Fibroblast of mammary gland (primary cell): ENCODE measurements around the gene RASSF4.

Source experiments
- DNase-seq: peaks from one replicate; pipeline ENCODE4 v3.0.0-alpha.2; 2010; ENCODE audit warnings: low read depth
- H3K4me3 ChIP-seq: 2 replicates; pipeline ENCODE4 v1.5.1; 2011; ENCODE audit warnings: low read depth, mild to moderate bottlenecking, low read length, moderate library complexity; ENCODE audit not compliant: control insufficient read depth
- TF ChIP-seq, protein P1 (sequence below): conservative IDR thresholded peaks from 2 replicates; pipeline ENCODE4 v1.5.1; 2011; ENCODE audit warnings: low read depth, low read length, inconsistent platforms; ENCODE audit not compliant: control insufficient read depth, insufficient read depth

RASSF4 gene

GRCh38 chr10:44922796-44923545, 36.6 kb upstream of the RASSF4 start:
- H3K4me3 ChIP-seq = no peak overlapping the region
- TF ChIP-seq, protein P1, sequence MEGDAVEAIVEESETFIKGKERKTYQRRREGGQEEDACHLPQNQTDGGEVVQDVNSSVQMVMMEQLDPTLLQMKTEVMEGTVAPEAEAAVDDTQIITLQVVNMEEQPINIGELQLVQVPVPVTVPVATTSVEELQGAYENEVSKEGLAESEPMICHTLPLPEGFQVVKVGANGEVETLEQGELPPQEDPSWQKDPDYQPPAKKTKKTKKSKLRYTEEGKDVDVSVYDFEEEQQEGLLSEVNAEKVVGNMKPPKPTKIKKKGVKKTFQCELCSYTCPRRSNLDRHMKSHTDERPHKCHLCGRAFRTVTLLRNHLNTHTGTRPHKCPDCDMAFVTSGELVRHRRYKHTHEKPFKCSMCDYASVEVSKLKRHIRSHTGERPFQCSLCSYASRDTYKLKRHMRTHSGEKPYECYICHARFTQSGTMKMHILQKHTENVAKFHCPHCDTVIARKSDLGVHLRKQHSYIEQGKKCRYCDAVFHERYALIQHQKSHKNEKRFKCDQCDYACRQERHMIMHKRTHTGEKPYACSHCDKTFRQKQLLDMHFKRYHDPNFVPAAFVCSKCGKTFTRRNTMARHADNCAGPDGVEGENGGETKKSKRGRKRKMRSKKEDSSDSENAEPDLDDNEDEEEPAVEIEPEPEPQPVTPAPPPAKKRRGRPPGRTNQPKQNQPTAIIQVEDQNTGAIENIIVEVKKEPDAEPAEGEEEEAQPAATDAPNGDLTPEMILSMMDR = no peak
- no peak for DNase-seq

GRCh38 chr10:44923611-44924010, 36.0 kb upstream of the RASSF4 start:
- TF ChIP-seq, protein P1 = no peak
- no peak overlapping the region for H3K4me3 ChIP-seq
- DNase-seq = no peak

- DNase-seq = no peak
- H3K4me3 ChIP-seq = no peak overlapping the region
- TF ChIP-seq, protein P1 = no peak
These were observed 35.2 kb upstream of the RASSF4 start for GRCh38 chr10:44924261-44925040.

- H3K4me3 ChIP-seq = no peak overlapping the region
- no peak for DNase-seq
- TF ChIP-seq, protein P1 = no peak
These were observed 34.4 kb upstream of the RASSF4 start for GRCh38 chr10:44925224-44925623.

DNA sequence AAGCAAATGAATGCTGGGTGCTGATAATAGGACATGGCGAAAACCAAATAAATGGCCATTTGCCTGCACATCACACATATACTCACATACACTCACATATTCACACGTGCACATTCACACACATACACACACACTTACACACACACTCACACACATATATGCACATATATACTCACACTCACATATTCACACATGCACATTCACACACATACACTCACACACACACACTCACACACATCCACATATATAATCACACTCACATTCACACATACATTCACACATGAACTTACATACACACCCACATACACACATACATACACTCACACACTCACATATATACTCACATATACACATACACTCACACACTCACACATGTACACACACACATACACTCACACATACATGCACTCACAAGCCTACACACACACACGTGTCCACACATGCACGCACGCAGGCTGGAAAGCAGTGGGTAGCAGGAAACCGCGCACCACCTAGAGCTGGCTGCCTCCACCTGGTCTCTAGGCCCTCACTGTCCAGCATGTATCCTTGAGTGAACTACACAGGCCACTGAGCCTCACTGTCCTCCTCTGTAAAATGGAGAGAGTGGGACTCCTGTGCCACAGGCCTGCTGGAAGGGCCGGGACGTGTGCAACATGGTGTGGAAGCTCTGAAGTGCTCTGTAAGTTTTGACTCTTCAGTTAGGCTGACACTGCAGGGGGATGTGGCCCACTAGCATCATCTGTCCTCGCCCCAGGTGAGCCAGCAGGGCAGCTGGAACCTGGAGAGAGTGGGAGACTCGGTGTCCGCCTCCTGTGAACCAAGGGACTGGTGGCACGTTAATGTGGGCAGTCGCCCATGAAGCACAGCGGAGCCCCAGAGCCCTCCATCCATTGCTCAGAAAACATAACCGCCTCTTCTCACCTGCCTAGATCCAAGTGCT, 33.5 kb upstream of the RASSF4 start:
- TF ChIP-seq, protein P1 = no peak
- no peak overlapping the region for H3K4me3 ChIP-seq
- no peak for DNase-seq

GRCh38 chr10:44926751-44927351, 32.8 kb upstream of the RASSF4 start:
- TF ChIP-seq, protein P1 = no peak
- DNase-seq = no peak
- H3K4me3 ChIP-seq = no peak overlapping the region
